Measurements from ENCODE around the gene RNF207. TPM values are rescaled to one million over a fixed set of nuclear protein-coding genes. Genes with fewer than 3 reads are reported as not detected.

Gene RNF207
- total RNA-seq, 1 donor from 2014 or later = 19.4 TPM

DNA sequence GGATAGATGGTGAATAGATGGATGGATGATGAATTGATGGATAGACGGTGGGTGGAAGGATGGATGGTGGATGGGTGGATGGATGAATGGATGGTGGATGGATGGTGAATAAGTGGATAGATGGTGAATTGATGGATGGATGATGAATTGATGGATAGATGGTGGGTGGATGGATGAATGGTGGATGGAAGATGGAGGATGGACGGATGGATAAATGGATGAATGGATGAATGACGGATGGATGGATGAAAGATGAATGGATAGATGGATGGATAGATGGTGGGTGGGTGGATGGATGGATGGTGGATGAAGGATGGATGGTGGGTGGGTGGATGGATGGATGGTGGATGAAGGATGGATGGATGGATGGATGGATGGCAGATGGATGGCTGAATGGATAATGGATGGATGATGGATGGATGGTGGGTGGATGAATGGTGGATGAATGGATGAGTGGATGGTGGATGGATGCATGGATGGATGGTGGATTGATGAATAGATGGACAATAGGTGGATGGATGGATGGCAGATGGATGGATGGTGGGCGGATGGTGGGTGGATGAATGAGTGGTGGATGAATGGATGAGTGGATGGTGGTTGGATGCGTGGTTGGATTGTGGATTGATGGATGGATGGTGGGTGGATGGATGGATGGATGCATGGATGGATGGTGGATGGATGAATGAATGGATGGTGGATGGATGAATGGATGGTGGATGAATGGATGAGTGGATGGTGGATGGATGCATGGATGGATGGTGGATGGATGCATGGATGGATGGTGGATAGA lies 31.1 kb upstream of the RNF207 start:
- no peaks in the 10 kb centered on the region for H3K36me3 ChIP-seq
- intact Hi-C loops (cut with DNase I) = no loop called here
- H3K27me3 ChIP-seq = no peaks in the 10 kb centered on the region
- H3K4me1 ChIP-seq = peaks cover 11% of the 10 kb centered on the region
- H3K9me3 ChIP-seq = no peaks in the 10 kb centered on the region
- H3K27ac ChIP-seq = no peak overlapping the region
- TF ChIP-seq POLR2A (IDR thresholded peaks at IDR 0.05) = no peak
- TF ChIP-seq, protein P1, sequence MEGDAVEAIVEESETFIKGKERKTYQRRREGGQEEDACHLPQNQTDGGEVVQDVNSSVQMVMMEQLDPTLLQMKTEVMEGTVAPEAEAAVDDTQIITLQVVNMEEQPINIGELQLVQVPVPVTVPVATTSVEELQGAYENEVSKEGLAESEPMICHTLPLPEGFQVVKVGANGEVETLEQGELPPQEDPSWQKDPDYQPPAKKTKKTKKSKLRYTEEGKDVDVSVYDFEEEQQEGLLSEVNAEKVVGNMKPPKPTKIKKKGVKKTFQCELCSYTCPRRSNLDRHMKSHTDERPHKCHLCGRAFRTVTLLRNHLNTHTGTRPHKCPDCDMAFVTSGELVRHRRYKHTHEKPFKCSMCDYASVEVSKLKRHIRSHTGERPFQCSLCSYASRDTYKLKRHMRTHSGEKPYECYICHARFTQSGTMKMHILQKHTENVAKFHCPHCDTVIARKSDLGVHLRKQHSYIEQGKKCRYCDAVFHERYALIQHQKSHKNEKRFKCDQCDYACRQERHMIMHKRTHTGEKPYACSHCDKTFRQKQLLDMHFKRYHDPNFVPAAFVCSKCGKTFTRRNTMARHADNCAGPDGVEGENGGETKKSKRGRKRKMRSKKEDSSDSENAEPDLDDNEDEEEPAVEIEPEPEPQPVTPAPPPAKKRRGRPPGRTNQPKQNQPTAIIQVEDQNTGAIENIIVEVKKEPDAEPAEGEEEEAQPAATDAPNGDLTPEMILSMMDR (IDR thresholded peaks at IDR 0.05) = no peak
- no peak for DNase-seq (ENCODE audit: extremely low spot score in 2 of 2)
- H3K4me3 ChIP-seq = no peak overlapping the region

DNA sequence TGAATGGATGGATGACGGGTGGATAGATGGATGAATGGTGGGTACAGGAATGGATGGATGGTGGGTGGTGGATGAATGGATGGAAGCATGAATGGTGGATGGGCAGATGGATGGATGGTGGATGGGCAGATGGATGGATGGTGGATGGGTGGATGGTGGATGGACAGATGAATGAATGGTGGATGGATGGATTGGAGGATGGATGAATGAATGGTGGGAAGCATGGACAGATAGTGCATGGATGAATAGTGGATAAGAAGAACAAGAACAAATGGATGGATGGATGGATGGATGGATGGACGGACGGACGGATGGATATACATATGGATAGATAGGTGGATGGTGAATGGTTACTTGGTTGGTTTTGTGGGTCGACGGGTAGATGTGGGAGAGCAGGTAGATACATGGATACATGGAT lies 30.5 kb upstream of the RNF207 start:
- H3K36me3 ChIP-seq = no peaks in the 10 kb centered on the region
- intact Hi-C loops (cut with DNase I) = no loop called here
- H3K4me1 ChIP-seq = peaks cover 11% of the 10 kb centered on the region
- no peak for DNase-seq (ENCODE audit: extremely low spot score in 2 of 2)
- no peak overlapping the region for H3K27ac ChIP-seq
- H3K9me3 ChIP-seq = no peaks in the 10 kb centered on the region
- H3K27me3 ChIP-seq = no peaks in the 10 kb centered on the region
- no peak overlapping the region for H3K4me3 ChIP-seq
- TF ChIP-seq POLR2AphosphoS5 (IDR thresholded peaks at IDR 0.05; ENCODE audit: insufficient read depth in 1 of 2, low read depth in 1 of 2) = no peak
- TF ChIP-seq, protein P1 (IDR thresholded peaks at IDR 0.05) = no peak
- no peak for TF ChIP-seq POLR2A (IDR thresholded peaks at IDR 0.05)

DNA sequence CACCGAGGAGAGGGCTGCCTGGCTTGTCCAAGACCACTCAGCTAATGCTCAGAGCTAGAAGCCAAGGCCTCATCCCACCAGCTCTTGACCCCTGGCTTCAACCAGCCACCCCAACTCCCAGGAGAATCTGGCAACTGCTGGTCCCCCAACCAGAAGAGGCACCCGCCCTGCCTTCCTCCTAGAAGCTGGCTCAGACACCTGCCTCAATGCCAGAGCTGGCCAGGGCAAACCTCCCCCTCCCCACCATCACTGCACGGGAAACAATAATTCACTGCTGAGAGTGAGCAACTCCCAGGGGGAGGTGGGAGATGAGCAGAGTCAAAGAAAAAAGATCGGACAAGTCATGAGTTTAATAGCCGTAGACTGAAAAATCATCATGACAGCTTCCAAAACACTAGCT lies 29.1 kb upstream of the RNF207 start:
- H3K27me3 ChIP-seq = no peaks in the 10 kb centered on the region
- TF ChIP-seq, protein P1 (IDR thresholded peaks at IDR 0.05) = no peak
- no peak overlapping the region for H3K4me3 ChIP-seq
- H3K27ac ChIP-seq = no peak overlapping the region
- intact Hi-C loops (cut with DNase I) = no loop called here
- DNase-seq (ENCODE audit: extremely low spot score in 2 of 2) = no peak
- no peaks in the 10 kb centered on the region for H3K36me3 ChIP-seq
- no peaks in the 10 kb centered on the region for H3K9me3 ChIP-seq
- peaks cover 23% of the 10 kb centered on the region for H3K4me1 ChIP-seq

DNA sequence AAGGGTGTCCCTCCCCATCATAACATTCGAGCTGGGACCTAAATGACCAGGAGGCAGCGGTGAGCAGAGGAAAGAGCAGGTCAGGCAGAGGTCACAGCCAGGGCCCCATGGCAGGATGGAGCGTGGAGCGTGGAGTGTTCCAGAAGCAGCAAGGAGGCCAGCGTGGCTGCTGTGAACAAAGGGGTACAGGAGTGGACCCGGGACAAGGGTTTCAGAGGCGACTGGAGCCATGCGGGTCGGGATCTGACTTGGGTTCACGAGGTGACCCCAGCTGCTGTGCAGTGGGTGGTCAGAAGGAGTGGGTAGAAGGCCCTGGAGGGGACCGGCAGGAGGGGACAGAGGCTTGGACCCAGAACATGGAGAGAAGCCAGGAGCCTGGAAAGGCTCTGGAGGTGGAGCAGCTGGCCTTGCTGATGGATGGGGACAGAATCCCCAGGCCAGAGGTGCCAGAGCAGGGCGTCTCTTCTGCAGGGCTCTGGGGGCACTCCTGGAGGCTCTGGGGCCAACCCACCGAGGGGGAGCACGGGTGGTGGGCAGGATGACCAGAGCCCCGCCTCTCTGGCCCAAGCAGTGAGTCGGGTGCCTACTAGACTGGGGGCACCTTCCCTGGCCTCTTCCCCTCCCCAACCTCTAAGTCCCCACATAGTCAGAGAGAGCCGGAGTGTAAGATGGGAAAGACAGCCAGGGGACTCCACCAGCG lies 28.1 kb upstream of the RNF207 start:
- H3K9me3 ChIP-seq = no peaks in the 10 kb centered on the region
- H3K4me1 ChIP-seq = peaks cover 23% of the 10 kb centered on the region
- H3K4me3 ChIP-seq = no peak overlapping the region
- intact Hi-C loops (cut with DNase I) = no loop called here
- H3K27ac ChIP-seq = no peak overlapping the region
- H3K36me3 ChIP-seq = no peaks in the 10 kb centered on the region
- no peak for DNase-seq (ENCODE audit: extremely low spot score in 2 of 2)
- no peaks in the 10 kb centered on the region for H3K27me3 ChIP-seq
- TF ChIP-seq, protein P1 (IDR thresholded peaks at IDR 0.05) = no peak
- TF ChIP-seq POLR2A (IDR thresholded peaks at IDR 0.05) (no peak), POLR2AphosphoS5 (IDR thresholded peaks at IDR 0.05; ENCODE audit: insufficient read depth in 1 of 2, low read depth in 1 of 2) (no peak)
